Measurements from ENCODE around the gene MROH2A. TPM values are rescaled to one million over a fixed set of nuclear protein-coding genes. Genes with fewer than 3 reads are reported as not detected.
A peak's percentile ranks its signal among the peaks of the same experiment; 100 is the strongest.

MROH2A gene
- total and polyA plus RNA-seq, 9 of the 15 experiments (the other 6 are each of a cell fraction or from before 2014, with no cell fraction given) = 0.03 TPM; not detected in 8

GRCh38 chr2:233854241-233854981 is 76.3 kb downstream of the MROH2A start, which contains the start of gene HJURP (continued):
- TF ChIP-seq NCOA2 (IDR thresholded peaks at IDR 0.05; ENCODE audit: partially characterized antibody in 2 of 2) (no peak), TEAD4 (IDR thresholded peaks at IDR 0.05; ENCODE audit: low read length) (peak; percentile 76), TEAD4 (CRISPR knock-in tag; IDR thresholded peaks at IDR 0.05; ENCODE audit: borderline replicate concordance) (no peak), SREBF2 (CRISPR knock-in tag; IDR thresholded peaks at IDR 0.05) (no peak), ZBTB12 (CRISPR knock-in tag; IDR thresholded peaks at IDR 0.05) (no peak), ZBED1 (IDR thresholded peaks at IDR 0.05) (no peak), SP1 (CRISPR knock-in tag; IDR thresholded peaks at IDR 0.05) (peak; percentile 69), NR0B1 (IDR thresholded peaks at IDR 0.05; ENCODE audit: partially characterized antibody) (no peak), RFX1 (IDR thresholded peaks at IDR 0.05) (no peak), POLR2G (IDR thresholded peaks at IDR 0.05; ENCODE audit: low read depth, low read length) (peak; percentile 99), ID3 (CRISPR knock-in tag; IDR thresholded peaks at IDR 0.05) (no peak), ID3 (tag; IDR thresholded peaks at IDR 0.05) (no peak), ZNF277 (CRISPR knock-in tag; IDR thresholded peaks at IDR 0.05; ENCODE audit: borderline replicate concordance) (no peak), ZNF253 (CRISPR knock-in tag; conservative IDR thresholded peaks at IDR 0.05) (no peak), RAD51 (IDR thresholded peaks at IDR 0.05; ENCODE audit: borderline replicate concordance, low read depth) (no peak), NFE2 (IDR thresholded peaks at IDR 0.05; ENCODE audit: low read depth) (peak; percentile 76), FUS (optimal IDR thresholded peaks at IDR 0.05; ENCODE audit: low read depth, low read length) (no peak), ZNF174 (CRISPR knock-in tag; IDR thresholded peaks at IDR 0.05) (no peak), FOS (IDR thresholded peaks at IDR 0.05; ENCODE audit: extremely low read depth, insufficient read length) (peak; percentile 64), HMBOX1 (IDR thresholded peaks at IDR 0.05) (no peak), SAFB (IDR thresholded peaks at IDR 0.05; ENCODE audit: borderline replicate concordance, low read depth, low read length) (no peak), TRIM28 (IDR thresholded peaks at IDR 0.05) (no peak), HDAC3 (IDR thresholded peaks at IDR 0.05; ENCODE audit: borderline replicate concordance, partially characterized antibody) (no peak), RCOR1 (IDR thresholded peaks at IDR 0.05; ENCODE audit: borderline replicate concordance in 1 of 2, low read depth in 2 of 2, low read length in 2 of 2) (peak; percentile 18 to 69; a peak in 3 of 4 replicates), ZSCAN29 (IDR thresholded peaks at IDR 0.05) (no peak), PHF20 (IDR thresholded peaks at IDR 0.05; ENCODE audit: partially characterized antibody) (peak; percentile 5)
